ENCODE results near the gene SERGEF. TPM values are rescaled to one million over a fixed set of nuclear protein-coding genes. Genes with fewer than 3 reads are reported as not detected.

The SERGEF gene
- total RNA-seq, 4 donors from 2014 or later = 62.2 to 116 (median 83.5) TPM

GRCh38 chr11:17883057-17883456 is 129.8 kb downstream of the SERGEF start:
- no peak overlapping the region for H3K4me3 ChIP-seq (replicated peaks in 1 of 3)
- WGBS, 2 donors = 91 to 96% methylated on average over 3 of the region's 3 CpGs
- no peaks in the 10 kb centered on the region for H3K27me3 ChIP-seq
- no peak for DNase-seq
- no peaks in the 10 kb centered on the region for H3K36me3 ChIP-seq
- no peaks in the 10 kb centered on the region for H3K4me1 ChIP-seq
- intact Hi-C loops (cut with DNase I) = no loop called here
- no peak for TF ChIP-seq POLR2A (IDR thresholded peaks at IDR 0.05)
- TF ChIP-seq, protein P1, sequence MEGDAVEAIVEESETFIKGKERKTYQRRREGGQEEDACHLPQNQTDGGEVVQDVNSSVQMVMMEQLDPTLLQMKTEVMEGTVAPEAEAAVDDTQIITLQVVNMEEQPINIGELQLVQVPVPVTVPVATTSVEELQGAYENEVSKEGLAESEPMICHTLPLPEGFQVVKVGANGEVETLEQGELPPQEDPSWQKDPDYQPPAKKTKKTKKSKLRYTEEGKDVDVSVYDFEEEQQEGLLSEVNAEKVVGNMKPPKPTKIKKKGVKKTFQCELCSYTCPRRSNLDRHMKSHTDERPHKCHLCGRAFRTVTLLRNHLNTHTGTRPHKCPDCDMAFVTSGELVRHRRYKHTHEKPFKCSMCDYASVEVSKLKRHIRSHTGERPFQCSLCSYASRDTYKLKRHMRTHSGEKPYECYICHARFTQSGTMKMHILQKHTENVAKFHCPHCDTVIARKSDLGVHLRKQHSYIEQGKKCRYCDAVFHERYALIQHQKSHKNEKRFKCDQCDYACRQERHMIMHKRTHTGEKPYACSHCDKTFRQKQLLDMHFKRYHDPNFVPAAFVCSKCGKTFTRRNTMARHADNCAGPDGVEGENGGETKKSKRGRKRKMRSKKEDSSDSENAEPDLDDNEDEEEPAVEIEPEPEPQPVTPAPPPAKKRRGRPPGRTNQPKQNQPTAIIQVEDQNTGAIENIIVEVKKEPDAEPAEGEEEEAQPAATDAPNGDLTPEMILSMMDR (IDR thresholded peaks at IDR 0.05) = no peak
- H3K27ac ChIP-seq = no peak overlapping the region
- no peaks in the 10 kb centered on the region for H3K9me3 ChIP-seq

GRCh38 chr11:17878743-17879142 is 134.1 kb downstream of the SERGEF start:
- no peak overlapping the region for H3K27ac ChIP-seq
- H3K27me3 ChIP-seq = no peaks in the 10 kb centered on the region
- H3K36me3 ChIP-seq = no peaks in the 10 kb centered on the region
- TF ChIP-seq, protein P1 (IDR thresholded peaks at IDR 0.05) = no peak
- TF ChIP-seq POLR2A (IDR thresholded peaks at IDR 0.05) = no peak
- 94 to 97% methylated on average over 2 of the region's 2 CpGs for whole genome bisulfite sequencing, 2 donors
- intact Hi-C loops (cut with DNase I) = no loop called here
- H3K9me3 ChIP-seq = no peaks in the 10 kb centered on the region
- no peak for DNase-seq
- H3K4me3 ChIP-seq (replicated peaks in 1 of 3) = no peak overlapping the region
- H3K4me1 ChIP-seq = no peaks in the 10 kb centered on the region

- no peaks in the 10 kb centered on the region for H3K36me3 ChIP-seq
- TF ChIP-seq POLR2A (IDR thresholded peaks at IDR 0.05) = no peak
- TF ChIP-seq, protein P1 (IDR thresholded peaks at IDR 0.05) = no peak
- no peak for DNase-seq
- intact Hi-C loops (cut with DNase I) = no loop called here
- WGBS, 2 donors = 97 to 98% methylated on average over 3 of the region's 3 CpGs
- no peak overlapping the region for H3K27ac ChIP-seq
- H3K4me1 ChIP-seq = no peaks in the 10 kb centered on the region
- H3K9me3 ChIP-seq = no peaks in the 10 kb centered on the region
- no peak overlapping the region for H3K4me3 ChIP-seq (replicated peaks in 1 of 3)
- no peaks in the 10 kb centered on the region for H3K27me3 ChIP-seq
Observed at GRCh38 chr11:17877886-17878285, 135.0 kb downstream of the SERGEF start.

DNA sequence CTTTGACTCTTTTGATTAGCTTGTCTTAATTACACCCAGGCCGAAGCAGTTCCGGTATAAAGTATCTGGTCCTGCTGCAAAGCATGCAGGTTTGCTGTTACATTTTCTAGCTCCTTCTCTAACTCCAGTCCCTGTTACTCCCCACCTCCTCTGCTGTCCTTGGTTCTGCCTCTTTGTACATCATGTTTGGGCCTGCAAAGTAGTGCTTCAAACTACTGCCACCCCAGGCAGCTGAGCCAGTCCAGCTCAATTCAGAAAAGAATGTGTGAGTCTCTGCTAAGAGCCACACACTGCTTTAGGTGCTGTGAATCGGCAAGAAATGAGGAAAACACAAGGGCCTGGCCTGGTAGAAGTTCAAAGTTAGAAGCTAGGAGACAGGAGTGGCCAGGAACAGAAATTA is 136.0 kb downstream of the SERGEF start:
- Histone ChIP-seq H3K4me3 (replicated peaks in 1 of 3) (no peak overlapping the region), H3K27ac (no peak overlapping the region), H3K27me3 (no peaks in the 10 kb centered on the region), H3K4me1 (no peaks in the 10 kb centered on the region), H3K9me3 (no peaks in the 10 kb centered on the region), H3K36me3 (no peaks in the 10 kb centered on the region)
- intact Hi-C loops (cut with DNase I) = no loop called here
- WGBS, 2 donors = 78 to 91% methylated on average over 3 of the region's 3 CpGs
- DNase-seq = no peak
- TF ChIP-seq, protein P1 (IDR thresholded peaks at IDR 0.05) = no peak
- no peak for TF ChIP-seq POLR2A (IDR thresholded peaks at IDR 0.05)

GRCh38 chr11:17875891-17876290 is 137.0 kb downstream of the SERGEF start:
- Histone ChIP-seq H3K4me3 (replicated peaks in 1 of 3) (no peak overlapping the region), H3K4me1 (no peaks in the 10 kb centered on the region), H3K27ac (no peak overlapping the region), H3K36me3 (no peaks in the 10 kb centered on the region), H3K27me3 (no peaks in the 10 kb centered on the region), H3K9me3 (no peaks in the 10 kb centered on the region)
- DNase-seq = no peak
- TF ChIP-seq, protein P1 (IDR thresholded peaks at IDR 0.05) = no peak
- TF ChIP-seq POLR2A (IDR thresholded peaks at IDR 0.05) = no peak
- intact Hi-C loops (cut with DNase I) = no loop called here
